ENCODE data around the gene ETF1. TPM values are rescaled to one million over a fixed set of nuclear protein-coding genes. Genes with fewer than 3 reads are reported as not detected.

ETF1 gene
- total and polyA plus RNA-seq, 9 of the 15 experiments (the other 6 are each of a cell fraction or from before 2014, with no cell fraction given) = 53.7 to 209 (median 164) TPM

GRCh38 chr5:138466900-138467710, 75.9 kb downstream of the ETF1 start (continued):
- TF ChIP-seq ZNF408 (CRISPR knock-in tag; IDR thresholded peaks at IDR 0.05; ENCODE audit: low read depth) (no peak), ILK (tag; IDR thresholded peaks at IDR 0.05; ENCODE audit: borderline replicate concordance, low read depth) (no peak), PTRF (tag; IDR thresholded peaks at IDR 0.05) (no peak), RBM39 (optimal IDR thresholded peaks at IDR 0.05; ENCODE audit: low read depth, low read length) (peak; percentile 97), ZNF444 (CRISPR knock-in tag; IDR thresholded peaks at IDR 0.05) (no peak), RFX5 (IDR thresholded peaks at IDR 0.05; ENCODE audit: low read depth, low read length) (no peak), ZNF586 (CRISPR knock-in tag; conservative IDR thresholded peaks at IDR 0.05) (no peak), POLR2G (IDR thresholded peaks at IDR 0.05; ENCODE audit: low read depth, low read length) (peak; percentile 90), THRAP3 (IDR thresholded peaks at IDR 0.05; ENCODE audit: borderline replicate concordance) (peak; percentile 91), NR0B1 (IDR thresholded peaks at IDR 0.05; ENCODE audit: partially characterized antibody) (no peak), HDAC8 (tag; IDR thresholded peaks at IDR 0.05) (no peak), ZNF165 (CRISPR knock-in tag; IDR thresholded peaks at IDR 0.05; ENCODE audit: borderline replicate concordance) (no peak), SIRT6 (IDR thresholded peaks at IDR 0.05; ENCODE audit: low read depth, low read length) (no peak), ZNF174 (CRISPR knock-in tag; IDR thresholded peaks at IDR 0.05) (no peak), NFRKB (IDR thresholded peaks at IDR 0.05; ENCODE audit: low read depth) (no peak), THRB (CRISPR knock-in tag; conservative IDR thresholded peaks at IDR 0.05) (no peak), HLTF (IDR thresholded peaks at IDR 0.05) (no peak), NR4A1 (CRISPR knock-in tag; IDR thresholded peaks at IDR 0.05) (no peak), NR4A1 (tag; IDR thresholded peaks at IDR 0.05) (no peak), ZNF12 (CRISPR knock-in tag; IDR thresholded peaks at IDR 0.05) (no peak), ZC3H11A (IDR thresholded peaks at IDR 0.05; ENCODE audit: low read depth, low read length) (no peak), MYBL2 (IDR thresholded peaks at IDR 0.05; ENCODE audit: low read depth) (no peak), MYBL2 (CRISPR knock-in tag; IDR thresholded peaks at IDR 0.05; ENCODE audit: borderline replicate concordance) (no peak), NFYB (IDR thresholded peaks at IDR 0.05; ENCODE audit: extremely low read depth, insufficient read length) (no peak)
- TF ChIP-seq, protein P1, sequence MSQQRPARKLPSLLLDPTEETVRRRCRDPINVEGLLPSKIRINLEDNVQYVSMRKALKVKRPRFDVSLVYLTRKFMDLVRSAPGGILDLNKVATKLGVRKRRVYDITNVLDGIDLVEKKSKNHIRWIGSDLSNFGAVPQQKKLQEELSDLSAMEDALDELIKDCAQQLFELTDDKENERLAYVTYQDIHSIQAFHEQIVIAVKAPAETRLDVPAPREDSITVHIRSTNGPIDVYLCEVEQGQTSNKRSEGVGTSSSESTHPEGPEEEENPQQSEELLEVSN (IDR thresholded peaks at IDR 0.05; ENCODE audit: borderline replicate concordance in 1 of 2, extremely low read depth in 1 of 2, insufficient read depth in 1 of 2, insufficient read length in 1 of 2, low read depth in 1 of 2, low read length in 1 of 2, poor library complexity in 1 of 2, severe bottlenecking in 1 of 2) = no peak
